ENCODE data around the gene ZNF777. TPM values are rescaled to one million over a fixed set of nuclear protein-coding genes. Genes with fewer than 3 reads are reported as not detected.
"Not testable (repeated sequence)": the region's sequence is repeated elsewhere in the genome, so short reads cannot be mapped to it uniquely, and the experiment has no call there.

Gene ZNF777
- total and polyA plus RNA-seq, 12 donors = 6.1 to 9.1 (median 7.7) TPM

GRCh38 chr7:149397470-149398043 lies 63.3 kb downstream of the ZNF777 start:
- WGBS, 2 donors = 48 to 60% methylated on average over 14 of the region's 14 CpGs
- H3K27me3 ChIP-seq = peaks cover 0 to 17% (median 9%) of the 10 kb centered on the region in 7 donors
- H3K4me1 ChIP-seq = no peaks in the 10 kb centered on the region
- intact Hi-C loops (cut with DNase I) = no loop called here
- DNase-seq (peak in 1 of 2 donors; percentile 13), ATAC-seq (peak in 4 of 8 donors; percentile 25 to 68 (median 50))
- peak overlapping the region in 3 of 10 donors; percentile 19 to 44 (median 28) for H3K27ac ChIP-seq
- TF ChIP-seq CTCF (IDR thresholded peaks at IDR 0.05) = no peak
- H3K36me3 ChIP-seq = no peaks in the 10 kb centered on the region
- H3K4me3 ChIP-seq = no peak overlapping the region
- H3K9me3 ChIP-seq = peaks cover 0 to 17% (median 6%) of the 10 kb centered on the region in 11 donors

- H3K9me3 ChIP-seq; H3K4me1 ChIP-seq; H3K27ac ChIP-seq; H3K4me3 ChIP-seq; intact Hi-C loops (cut with DNase I); DNase-seq; H3K36me3 ChIP-seq; ATAC-seq: not testable (repeated sequence)
- H3K27me3 ChIP-seq = peaks cover 0 to 20% (median under 1%) of the 10 kb centered on the region in 7 donors
- WGBS, 2 donors = 65 to 69% methylated on average over 6 of the region's 6 CpGs
These were observed 72.1 kb downstream of the ZNF777 start for GRCh38 chr7:149388550-149389335.

GRCh38 chr7:149386514-149386913 lies 74.3 kb downstream of the ZNF777 start:
- H3K27me3 ChIP-seq = peaks cover 0 to 11% (median 0%) of the 10 kb centered on the region in 7 donors
- H3K4me1 ChIP-seq; DNase-seq; H3K27ac ChIP-seq; H3K4me3 ChIP-seq; H3K36me3 ChIP-seq; ATAC-seq; intact Hi-C loops (cut with DNase I); H3K9me3 ChIP-seq: not testable (repeated sequence)
- WGBS, 2 donors = 66 to 76% methylated on average over 4 of the region's 4 CpGs

- no peak overlapping the region for H3K27ac ChIP-seq
- H3K4me3 ChIP-seq = no peak overlapping the region
- peaks cover 0 to 11% (median 2%) of the 10 kb centered on the region in 11 donors for H3K9me3 ChIP-seq
- ATAC-seq (peak in 1 of 8 donors; percentile 52), DNase-seq (peak; percentile 31)
- TF ChIP-seq CTCF (IDR thresholded peaks at IDR 0.05) = no peak
- intact Hi-C loops (cut with DNase I) = no loop called here
- WGBS, 2 donors = 34 to 37% methylated on average over 9 of the region's 9 CpGs
- H3K36me3 ChIP-seq = no peaks in the 10 kb centered on the region
- H3K27me3 ChIP-seq = peaks cover 0 to 5% (median 0%) of the 10 kb centered on the region in 7 donors
- H3K4me1 ChIP-seq = peaks cover 0 to 7% (median 0%) of the 10 kb centered on the region in 9 donors
These were observed 75.5 kb downstream of the ZNF777 start for GRCh38 chr7:149385195-149385950.

Other genes with a start within 250 kb of the ZNF777 start
- 1 to 10 TPM; 3.7 to 5.9 (median 4.8) TPM for gene ZNF212, start 221.4 kb downstream of the ZNF777 start, total RNA-seq
- 1 to 10 TPM; 3.6 to 5.5 TPM for gene ZNF212, start 221.4 kb downstream of the ZNF777 start, polyA plus RNA-seq
- gene ZNF783, start 198.9 kb downstream of the ZNF777 start, total RNA-seq = 1 to 10 TPM; 2.6 to 6.0 (median 3.3) TPM
- 1 to 10 TPM; 2.5 to 6.1 TPM for gene ZNF783, start 198.9 kb downstream of the ZNF777 start, polyA plus RNA-seq
- 10 to 100 TPM in 2 of 10 donors, 1 to 10 TPM in 8; 6.2 to 10.5 (median 8.5) TPM for gene ZNF746, start 36.7 kb upstream of the ZNF777 start, total RNA-seq
- 1 to 10 TPM; 4.5 to 7.0 TPM for gene ZNF746, start 36.7 kb upstream of the ZNF777 start, polyA plus RNA-seq